ENCODE results near the gene IAPP. TPM values are rescaled to one million over a fixed set of nuclear protein-coding genes. Genes with fewer than 3 reads are reported as not detected.
"Not testable (repeated sequence)": the region's sequence is repeated elsewhere in the genome, so short reads cannot be mapped to it uniquely, and the experiment has no call there.

IAPP gene
- total RNA-seq, 1 experiment from 2014 or later, result not detected

GRCh38 chr12:21369141-21369980, 3.3 kb upstream of the IAPP start:
- no peak for DNase-seq (ENCODE audit: low spot score)
- in situ Hi-C loops (cut with HindIII; ENCODE audit: low sequenced_read_pairs), result no loop called here

- DNase-seq (ENCODE audit: low spot score), result no peak
- in situ Hi-C loops (cut with HindIII; ENCODE audit: low sequenced_read_pairs), result no loop called here
These were observed 1.8 kb upstream of the IAPP start for GRCh38 chr12:21370845-21371449.

DNA sequence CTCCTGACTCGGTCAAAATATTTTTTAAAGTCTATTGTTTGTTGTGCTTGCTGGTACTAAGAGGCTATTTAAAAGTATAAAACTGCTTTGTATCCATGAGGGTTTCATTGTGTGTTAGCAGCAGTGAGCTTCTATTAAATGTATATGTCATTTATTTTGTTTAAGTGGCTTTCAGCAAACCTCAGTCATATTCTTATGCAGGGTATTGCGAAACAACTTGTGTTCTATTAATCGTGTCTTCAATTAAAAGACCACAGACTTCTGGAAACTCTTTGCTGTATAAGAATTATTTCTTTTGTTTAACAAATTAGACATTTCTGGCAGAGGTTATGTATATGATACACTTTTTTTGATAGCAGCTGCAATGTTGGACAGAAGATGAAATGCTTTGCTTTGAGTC, 6.5 kb downstream of the IAPP start:
- in situ Hi-C loops (cut with HindIII; ENCODE audit: low sequenced_read_pairs), result no loop called here
- no peak for DNase-seq (ENCODE audit: low spot score)

DNA sequence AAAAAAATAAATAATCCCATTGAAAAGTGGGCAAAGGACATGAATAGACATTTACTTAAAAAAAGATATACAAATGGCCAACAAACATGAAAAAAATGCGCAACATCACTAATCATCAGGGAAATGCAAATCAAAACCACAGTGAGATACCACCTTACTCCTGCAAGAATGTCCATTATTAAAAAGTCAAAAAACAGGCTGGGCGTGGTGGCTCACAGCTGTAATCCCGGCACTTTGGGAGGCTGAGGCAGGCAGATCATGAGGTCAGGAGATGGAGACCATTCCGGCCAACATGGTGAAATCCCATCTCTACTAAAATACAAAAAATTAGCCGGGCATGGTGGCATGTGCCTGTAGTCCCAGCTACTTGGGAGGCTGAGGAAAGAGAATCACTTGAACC, 8.6 kb downstream of the IAPP start:
- in situ Hi-C loops (cut with HindIII; ENCODE audit: low sequenced_read_pairs); DNase-seq (ENCODE audit: low spot score): not testable (repeated sequence)

DNA sequence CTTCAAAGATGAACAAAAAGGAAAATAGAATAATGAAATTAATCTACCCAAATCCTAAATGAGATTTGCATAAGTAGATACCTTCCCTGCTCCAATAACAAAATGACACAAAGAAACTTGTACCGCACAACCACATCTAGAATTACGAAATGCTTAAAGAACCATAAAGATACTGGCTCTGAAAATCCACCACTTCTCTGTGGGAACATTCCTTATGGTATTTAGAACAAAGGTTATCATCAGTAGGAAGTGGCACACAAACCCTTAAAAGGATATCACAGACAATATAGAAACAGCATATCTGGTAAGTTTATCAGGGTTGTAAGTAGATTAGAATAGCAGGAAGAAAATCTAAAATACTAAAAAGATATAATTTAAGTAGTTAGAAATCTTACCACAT, 11.6 kb downstream of the IAPP start:
- in situ Hi-C loops (cut with HindIII; ENCODE audit: low sequenced_read_pairs), result no loop called here
- no peak for DNase-seq (ENCODE audit: low spot score)

DNA sequence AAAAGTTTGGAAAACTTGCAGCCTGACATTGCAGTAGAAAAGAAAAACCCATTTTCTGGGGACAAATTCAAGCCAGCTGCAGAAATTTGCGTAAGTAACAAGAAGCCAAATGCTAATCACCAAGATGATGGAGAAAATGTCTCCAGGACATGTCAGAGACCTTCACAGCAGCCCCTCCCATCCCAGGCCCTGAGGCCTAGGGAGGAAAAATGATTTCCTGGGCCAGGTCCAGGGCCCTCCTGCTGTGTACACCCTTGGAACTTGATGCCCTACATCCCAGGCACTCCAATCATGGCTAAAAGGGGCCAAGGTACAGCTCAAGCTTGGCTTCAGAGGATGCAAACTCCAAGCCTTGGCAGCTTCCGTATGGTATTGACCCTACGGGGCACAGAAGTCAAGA, 14.5 kb downstream of the IAPP start:
- DNase-seq (ENCODE audit: low spot score), result no peak
- in situ Hi-C loops (cut with HindIII; ENCODE audit: low sequenced_read_pairs), result no loop called here

- in situ Hi-C loops (cut with HindIII; ENCODE audit: low sequenced_read_pairs), result no loop called here
- DNase-seq (ENCODE audit: low spot score), result no peak
These were observed 19.7 kb downstream of the IAPP start for GRCh38 chr12:21392384-21392783.

DNA sequence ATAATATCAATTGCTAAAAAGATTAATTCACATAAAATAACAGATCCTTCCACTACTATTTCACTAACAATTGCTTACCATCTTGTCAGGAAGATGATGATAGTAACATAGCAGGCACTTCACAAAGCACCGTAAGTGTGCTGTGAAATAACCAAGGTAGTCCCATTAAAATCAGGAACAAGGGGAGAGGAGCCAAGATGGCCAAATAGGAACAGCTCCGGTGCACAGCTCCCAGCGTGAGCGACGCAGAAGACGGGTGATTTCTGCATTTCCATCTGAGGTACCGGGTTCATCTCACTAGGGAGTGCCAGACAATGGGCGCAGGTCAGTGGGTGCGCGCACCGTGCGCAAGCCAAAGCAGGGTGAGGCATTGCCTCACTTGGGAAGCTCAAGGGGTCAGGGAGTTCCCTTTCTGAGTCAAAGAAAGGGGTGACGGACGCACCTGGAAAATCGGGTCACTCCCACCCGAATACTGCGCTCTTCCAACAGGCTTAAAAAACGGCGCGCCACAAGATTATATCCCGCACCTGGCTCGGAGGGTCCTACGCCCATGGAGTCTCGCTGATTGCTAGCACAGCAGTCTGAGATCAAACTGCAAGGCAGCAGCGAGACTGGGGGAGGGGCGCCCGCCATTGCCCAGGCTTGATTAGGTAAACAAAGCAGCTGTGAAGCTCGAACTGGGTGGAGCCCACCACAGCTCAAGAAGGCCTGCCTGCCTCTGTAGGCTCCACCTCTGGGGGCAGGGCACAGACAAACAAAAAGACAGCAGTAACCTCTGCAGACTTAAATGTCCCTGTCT, 22.3 kb downstream of the IAPP start:
- DNase-seq (ENCODE audit: low spot score); in situ Hi-C loops (cut with HindIII; ENCODE audit: low sequenced_read_pairs): not testable (repeated sequence)

DNA sequence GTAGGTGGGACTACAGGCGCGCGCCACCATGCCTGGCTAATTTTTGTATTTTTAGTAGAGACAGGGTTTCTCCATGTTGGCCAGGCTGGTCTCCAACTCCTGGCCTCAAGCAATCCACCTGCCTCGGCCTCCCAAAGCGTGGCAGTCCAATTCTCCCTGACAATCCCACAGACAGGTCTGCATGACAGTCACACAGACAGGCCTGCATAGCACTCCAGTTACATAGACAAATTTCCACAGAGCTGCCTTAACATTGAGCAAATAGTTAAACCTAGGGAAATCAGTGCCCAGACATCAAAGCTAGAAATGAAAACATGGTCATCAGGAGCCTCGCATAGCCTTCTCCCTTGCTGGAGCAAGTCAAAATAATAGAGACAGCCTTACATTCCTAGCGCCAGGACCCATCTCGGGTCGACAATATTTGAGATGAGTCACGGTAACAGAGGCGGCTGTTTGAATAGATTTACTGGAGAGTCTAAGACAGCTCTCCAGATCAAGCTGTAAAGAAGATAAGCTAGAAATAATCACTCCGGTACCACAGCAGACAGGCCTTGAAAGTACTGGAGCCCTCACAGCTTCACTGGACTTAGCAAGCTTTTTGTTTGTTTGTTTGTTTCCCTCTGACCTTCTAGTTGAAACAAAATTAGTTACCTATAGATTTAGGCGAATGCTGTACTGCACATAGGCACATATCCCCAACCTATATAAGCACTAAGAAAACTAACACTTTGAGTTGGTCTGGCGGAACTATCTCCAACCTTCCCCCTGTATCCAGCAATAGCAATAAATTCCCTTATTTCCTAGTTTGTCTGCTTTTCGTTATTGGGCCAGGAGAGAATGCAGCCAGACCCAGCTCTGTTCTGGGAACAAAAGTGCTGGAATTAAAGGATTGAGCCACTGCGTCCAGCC, 40.9 kb downstream of the IAPP start:
- DNase-seq (ENCODE audit: low spot score), result no peak
- in situ Hi-C loops (cut with HindIII; ENCODE audit: low sequenced_read_pairs), result no loop called here

DNA sequence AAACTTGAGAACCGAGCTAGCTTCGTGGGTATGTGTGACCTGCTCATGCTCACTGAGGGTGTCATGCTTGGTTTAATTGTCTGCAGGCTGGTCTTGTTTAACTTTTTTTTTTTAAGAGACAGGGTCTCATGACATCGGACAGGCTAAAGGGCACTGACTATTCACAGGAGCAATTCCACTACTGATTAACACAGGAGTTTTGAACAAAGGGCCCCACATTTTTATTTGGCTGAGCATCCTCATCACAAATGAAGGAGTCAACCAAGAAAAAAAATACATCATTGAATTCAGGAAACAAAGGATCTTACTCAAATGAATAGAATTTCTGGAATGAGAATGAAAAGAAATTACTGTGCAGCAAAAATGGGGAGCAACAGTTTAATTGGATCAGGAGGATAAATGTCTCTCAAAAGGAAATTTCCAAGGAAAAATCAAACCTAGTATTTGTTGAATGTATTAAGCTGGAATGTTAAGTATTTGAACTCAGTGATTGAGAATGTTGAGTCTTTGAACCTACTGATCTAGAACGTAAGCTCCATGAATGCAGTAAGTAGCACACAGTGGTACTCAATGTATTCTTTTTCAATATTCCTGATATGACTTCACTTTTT, 43.9 kb downstream of the IAPP start:
- no peak for DNase-seq (ENCODE audit: low spot score)
- in situ Hi-C loops (cut with HindIII; ENCODE audit: low sequenced_read_pairs), result no loop called here

GRCh38 chr12:21418398-21418797, 45.7 kb downstream of the IAPP start:
- in situ Hi-C loops (cut with HindIII; ENCODE audit: low sequenced_read_pairs); DNase-seq (ENCODE audit: low spot score): not testable (repeated sequence)

DNA sequence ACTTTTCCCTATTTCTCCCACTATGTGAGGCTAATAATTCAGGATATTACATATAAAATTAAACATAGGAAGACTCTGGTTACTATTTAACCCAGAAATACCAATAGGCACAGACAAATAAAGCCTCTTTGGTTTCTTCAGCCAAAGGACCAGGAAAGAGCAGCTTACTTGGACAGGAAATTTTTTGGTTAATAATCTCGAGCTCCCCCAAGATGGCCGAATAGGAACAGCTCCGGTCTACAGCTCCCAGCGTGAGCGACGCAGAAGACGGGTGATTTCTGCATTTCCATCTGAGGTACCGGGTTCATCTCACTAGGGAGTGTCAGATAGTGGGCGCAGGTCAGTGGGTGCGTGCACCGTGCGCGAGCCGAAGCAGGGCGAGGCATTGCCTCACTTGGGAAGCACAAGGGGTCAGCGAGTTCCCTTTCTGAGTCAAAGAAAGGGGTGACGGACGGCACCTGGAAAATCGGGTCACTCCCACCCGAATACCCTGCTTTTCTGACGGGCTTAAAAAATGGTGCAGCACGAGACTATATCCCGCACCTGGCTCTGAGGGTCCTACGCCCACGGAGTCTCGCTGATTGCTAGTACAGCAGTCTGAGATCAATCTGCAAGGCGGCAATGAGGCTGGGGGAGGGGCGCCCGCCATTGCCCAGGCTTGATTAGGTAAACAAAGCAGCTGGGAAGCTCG, 46.5 kb downstream of the IAPP start:
- DNase-seq (ENCODE audit: low spot score); in situ Hi-C loops (cut with HindIII; ENCODE audit: low sequenced_read_pairs): not testable (repeated sequence)

DNA sequence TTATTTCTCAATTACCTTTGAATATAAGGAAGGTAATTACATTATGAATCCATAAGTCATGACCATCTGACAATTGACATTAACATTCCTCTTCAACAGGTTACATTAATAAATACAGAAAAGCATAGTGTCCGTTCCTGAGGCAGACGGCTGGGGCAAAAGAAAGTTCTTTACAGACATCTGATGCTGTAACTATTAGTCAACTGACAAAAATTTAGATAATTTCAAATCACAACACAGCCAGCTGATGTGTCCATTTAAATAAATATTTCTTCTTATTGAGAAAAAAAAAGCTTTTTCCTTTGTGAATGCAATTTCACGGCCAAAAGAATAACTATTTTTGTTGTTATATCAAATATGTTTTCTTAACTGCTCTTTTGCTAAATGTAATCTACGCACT, 55.5 kb downstream of the IAPP start:
- in situ Hi-C loops (cut with HindIII; ENCODE audit: low sequenced_read_pairs), result no loop called here
- no peak for DNase-seq (ENCODE audit: low spot score)

Other genes with a start within 250 kb of the IAPP start
- gene SLCO1B1, start 241.7 kb upstream of the IAPP start, total RNA-seq (2014; rRNA removed; shearing (Covaris generic)), result not detected in 2 replicates
- not detected in 2 replicates for gene SLCO1A2, start 38.0 kb upstream of the IAPP start, total RNA-seq (2014; rRNA removed; shearing (Covaris generic))
- 3.6 and 6.3 TPM in 2 replicates for gene PYROXD1, start 64.8 kb downstream of the IAPP start, total RNA-seq (2014; rRNA removed; shearing (Covaris generic))
- 42.0 and 65.5 TPM in 2 replicates for gene RECQL, start 128.7 kb downstream of the IAPP start, total RNA-seq (2014; rRNA removed; shearing (Covaris generic))
- gene GOLT1B, start 128.9 kb downstream of the IAPP start, total RNA-seq (2014; rRNA removed; shearing (Covaris generic)), result 19.3 and 21.4 TPM in 2 replicates
- gene SPX, start 153.4 kb downstream of the IAPP start, total RNA-seq (2014; rRNA removed; shearing (Covaris generic)), result 0.47 and 4.2 TPM in 2 replicates
- gene GYS2, start 231.9 kb downstream of the IAPP start, total RNA-seq (2014; rRNA removed; shearing (Covaris generic)), result not detected in 2 replicates